AG04449 (cell line): ENCODE results near the gene PPP1R3F.

Experiments used
- CTCF ChIA-PET: fragments of 350-600 bp; formaldehyde crosslinking; extraction: SDS; loops from one replicate; lab custom pipeline; 2021; ENCODE audit warnings: antibody characterized with exemption; lab: Yijun Ruan, JAX
- POLR2A ChIA-PET: fragments of 400-600, 350-600 bp; formaldehyde crosslinking; extraction: SDS; loops from one replicate; lab custom pipeline; 2020; ENCODE audit warnings: antibody characterized with exemption, inconsistent platforms; lab: Yijun Ruan, JAX
- DNase-seq: peaks from one replicate; pipeline ENCODE4 v3.0.0-alpha.2; 2010; ENCODE audit warnings: low read depth, low spot score
- H3K4me3 ChIP-seq: 2 replicates; pipeline ENCODE4 v1.5.1; 2011; ENCODE audit warnings: low read depth, mild to moderate bottlenecking, control low read depth, low read length
- TF ChIP-seq, protein P1 (sequence below): IDR thresholded peaks from one replicate; pipeline ENCODE4 v1.5.1; 2011; ENCODE audit warnings: mild to moderate bottlenecking, moderate library complexity, low read length, control low read depth, inconsistent platforms; ENCODE audit not compliant: insufficient read depth; ENCODE audit errors: missing control alignments

The PPP1R3F gene

DNA sequence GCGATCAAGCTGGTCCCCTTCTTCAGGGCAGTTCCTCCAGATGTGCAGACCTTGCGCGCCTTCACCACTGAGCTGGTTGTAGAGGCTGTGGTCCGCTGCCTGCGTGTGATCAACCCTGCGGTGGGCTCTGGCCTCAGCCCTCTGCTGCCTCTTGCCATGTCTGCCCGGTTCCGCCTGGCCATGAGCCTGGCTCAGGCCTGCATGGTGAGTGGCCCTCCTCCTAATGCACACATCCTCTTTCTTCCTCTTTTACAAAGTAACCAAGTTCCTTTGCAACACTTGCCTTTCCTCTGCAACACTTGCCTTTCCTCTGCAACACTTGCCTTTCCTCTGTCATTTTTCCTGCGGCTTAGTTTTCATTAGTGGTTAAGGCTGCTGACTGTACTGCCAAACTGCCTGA lies 32.5 kb upstream of the PPP1R3F start:
- no peak for DNase-seq
- TF ChIP-seq, protein P1, sequence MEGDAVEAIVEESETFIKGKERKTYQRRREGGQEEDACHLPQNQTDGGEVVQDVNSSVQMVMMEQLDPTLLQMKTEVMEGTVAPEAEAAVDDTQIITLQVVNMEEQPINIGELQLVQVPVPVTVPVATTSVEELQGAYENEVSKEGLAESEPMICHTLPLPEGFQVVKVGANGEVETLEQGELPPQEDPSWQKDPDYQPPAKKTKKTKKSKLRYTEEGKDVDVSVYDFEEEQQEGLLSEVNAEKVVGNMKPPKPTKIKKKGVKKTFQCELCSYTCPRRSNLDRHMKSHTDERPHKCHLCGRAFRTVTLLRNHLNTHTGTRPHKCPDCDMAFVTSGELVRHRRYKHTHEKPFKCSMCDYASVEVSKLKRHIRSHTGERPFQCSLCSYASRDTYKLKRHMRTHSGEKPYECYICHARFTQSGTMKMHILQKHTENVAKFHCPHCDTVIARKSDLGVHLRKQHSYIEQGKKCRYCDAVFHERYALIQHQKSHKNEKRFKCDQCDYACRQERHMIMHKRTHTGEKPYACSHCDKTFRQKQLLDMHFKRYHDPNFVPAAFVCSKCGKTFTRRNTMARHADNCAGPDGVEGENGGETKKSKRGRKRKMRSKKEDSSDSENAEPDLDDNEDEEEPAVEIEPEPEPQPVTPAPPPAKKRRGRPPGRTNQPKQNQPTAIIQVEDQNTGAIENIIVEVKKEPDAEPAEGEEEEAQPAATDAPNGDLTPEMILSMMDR, result no peak
- no peak overlapping the region for H3K4me3 ChIP-seq
- ChIA-PET CTCF (interaction anchor here (0.9 to 1.2 kb wide), 2 partner anchors 23 to 30 kb away, joined by 3 read pairs; no protein-coding TSS in a partner anchor), POLR2A (no interaction called here)

DNA sequence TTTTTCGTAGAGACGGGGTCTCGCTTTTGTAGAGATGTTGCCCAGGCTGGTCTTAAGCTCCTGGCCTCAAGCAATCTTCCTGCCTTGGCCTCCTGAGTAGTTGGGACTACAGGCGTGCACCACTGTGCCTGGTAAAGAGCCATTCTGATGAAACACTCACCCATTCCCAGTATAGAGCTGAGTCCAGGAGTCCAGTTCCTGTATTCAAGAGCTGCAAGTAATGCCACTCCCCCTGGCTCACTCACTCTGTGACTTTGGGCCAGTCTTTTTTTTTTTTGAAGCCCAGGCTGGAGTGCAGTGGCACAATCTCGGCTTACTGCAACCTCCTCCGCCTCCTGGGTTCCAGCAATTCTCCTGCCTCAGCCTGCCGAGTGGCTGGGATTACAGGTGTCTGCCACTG lies 30.9 kb upstream of the PPP1R3F start:
- TF ChIP-seq, protein P1, result no peak
- no peak overlapping the region for H3K4me3 ChIP-seq
- CTCF ChIA-PET, result no interaction called here
- no peak for DNase-seq
- POLR2A ChIA-PET, result no interaction called here

DNA sequence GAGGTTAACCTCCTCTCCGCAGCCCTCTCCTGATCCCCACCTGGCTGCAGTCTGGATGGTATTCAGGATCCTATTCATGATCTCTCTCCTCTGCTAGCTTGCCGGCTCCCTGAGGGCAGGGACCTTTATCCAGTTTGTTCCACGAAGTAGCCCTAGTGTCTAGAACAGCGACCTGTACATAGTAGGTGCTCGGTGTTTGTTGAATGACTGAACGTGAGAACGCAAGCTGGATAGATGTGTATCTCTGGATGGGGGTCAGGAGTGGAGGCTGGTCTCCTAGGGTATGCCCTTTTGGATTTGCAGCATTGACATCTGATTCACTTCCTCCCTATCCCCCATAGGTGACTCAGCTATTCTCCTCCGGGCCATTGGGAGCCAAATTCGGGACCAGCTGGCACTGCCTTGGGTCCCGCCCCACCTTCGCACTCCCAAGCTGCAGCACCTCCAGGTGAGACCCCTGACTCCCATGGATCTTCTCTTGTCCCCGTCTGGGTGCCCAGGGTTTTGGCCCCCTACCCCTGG lies 27.0 kb upstream of the PPP1R3F start:
- no peak overlapping the region for H3K4me3 ChIP-seq
- ChIA-PET CTCF (interaction anchor here (1.5 kb wide), 1 partner anchor 50 kb away, joined by 5 read pairs; no protein-coding TSS in a partner anchor), POLR2A (no interaction called here)
- TF ChIP-seq, protein P1, result no peak
- DNase-seq, result no peak

DNA sequence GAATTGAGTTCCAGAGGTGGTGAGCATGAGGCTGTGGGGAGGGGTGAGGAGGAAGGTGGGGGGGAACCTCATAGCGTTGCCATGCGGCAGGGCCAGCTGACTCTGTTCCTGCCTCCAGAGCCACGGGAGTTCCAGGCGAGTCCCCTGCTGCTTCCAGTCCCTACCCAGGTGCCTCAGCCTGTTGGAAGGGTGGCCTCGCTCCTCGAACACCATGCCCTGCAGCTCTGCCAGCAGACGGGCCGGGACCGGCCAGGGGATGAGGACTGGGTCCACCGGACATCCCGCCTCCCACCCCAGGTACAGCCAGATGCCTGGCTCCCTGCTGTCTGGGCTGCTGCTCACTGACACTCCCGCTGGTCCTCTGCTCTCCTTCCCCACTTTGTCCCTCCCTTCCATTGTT lies 26.4 kb upstream of the PPP1R3F start:
- no peak for DNase-seq
- ChIA-PET POLR2A (no interaction called here), CTCF (interaction anchor here (1.5 kb wide), 1 partner anchor 51 kb away, joined by 5 read pairs; no protein-coding TSS in a partner anchor)
- TF ChIP-seq, protein P1, result no peak
- H3K4me3 ChIP-seq, result no peak overlapping the region

DNA sequence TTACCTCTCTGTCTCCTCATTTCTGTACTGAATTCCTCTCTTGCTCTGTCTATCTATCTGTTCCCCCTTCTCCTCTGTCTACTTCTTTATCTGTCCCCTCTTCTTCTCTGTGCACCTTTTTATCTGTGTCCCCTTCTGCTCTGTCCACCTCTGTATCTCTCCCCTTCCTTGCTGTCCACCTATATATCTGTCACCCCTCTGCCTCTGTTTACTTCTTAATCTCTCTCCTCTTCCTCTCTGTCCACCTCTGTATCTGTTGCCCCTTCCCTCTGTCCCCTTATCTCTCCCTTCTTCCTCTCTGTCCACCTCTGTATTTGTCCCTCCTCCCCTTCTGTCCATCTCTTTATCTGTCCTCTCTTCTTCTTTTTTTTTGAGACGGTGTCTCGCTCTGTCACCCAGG lies 25.4 kb upstream of the PPP1R3F start:
- no peak for DNase-seq
- TF ChIP-seq, protein P1, result no peak
- ChIA-PET CTCF (no interaction called here), POLR2A (no interaction called here)
- no peak overlapping the region for H3K4me3 ChIP-seq

DNA sequence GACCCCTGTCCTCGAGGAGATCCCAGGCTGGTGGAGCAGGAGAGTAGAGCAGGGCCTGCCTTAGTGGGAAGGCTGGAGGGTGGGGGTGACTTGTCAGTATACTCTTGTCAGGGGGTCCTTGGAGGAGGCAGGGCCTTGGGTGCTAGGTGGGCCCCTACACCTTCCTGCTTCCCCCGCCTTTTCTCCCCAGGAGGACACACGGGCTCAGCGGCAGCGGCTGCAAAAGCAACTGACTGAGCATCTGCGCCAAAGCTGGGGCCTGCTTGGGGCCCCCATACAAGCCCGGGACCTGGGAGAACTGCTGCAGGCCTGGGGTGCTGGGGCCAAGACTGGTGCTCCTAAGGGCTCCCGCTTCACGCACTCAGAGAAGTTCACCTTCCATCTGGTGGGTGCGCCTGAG lies 23.1 kb upstream of the PPP1R3F start:
- ChIA-PET CTCF (no interaction called here), POLR2A (no interaction called here)
- TF ChIP-seq, protein P1, result no peak
- H3K4me3 ChIP-seq, result no peak overlapping the region
- no peak for DNase-seq
